HUES48 (cell line): ENCODE data around the gene ZBTB20.
"Not testable (repeated sequence)": the region's sequence is repeated elsewhere in the genome, so short reads cannot be mapped to it uniquely, and the experiment has no call there.

ENCODE experiments used
- H3K27ac ChIP-seq: one replicate; pipeline ENCODE4 v1.7.0; 2013; ENCODE audit warnings: low read depth, low read length, inconsistent platforms
- H3K27me3 ChIP-seq: 2 replicates; pipeline ENCODE4 v1.6.1; 2013; ENCODE audit warnings: mild to moderate bottlenecking, low read length; ENCODE audit not compliant: control insufficient read depth, insufficient read depth
- H3K36me3 ChIP-seq: 2 replicates; pipeline ENCODE4 v1.6.1; 2013; ENCODE audit warnings: low read length; ENCODE audit not compliant: control insufficient read depth, insufficient read depth
- H3K4me1 ChIP-seq: 2 replicates; pipeline ENCODE4 v1.6.1; 2013; ENCODE audit warnings: mild to moderate bottlenecking, low read length; ENCODE audit not compliant: control insufficient read depth, insufficient read depth
- H3K4me3 ChIP-seq: 2 replicates; pipeline ENCODE4 v1.5.1; 2013; ENCODE audit warnings: mild to moderate bottlenecking, low read depth, low read length
- H3K9ac ChIP-seq: 2 replicates; pipeline ENCODE4 v1.6.1; 2013; ENCODE audit warnings: mild to moderate bottlenecking, low read depth, low read length, moderate library complexity
- H3K9me3 ChIP-seq: 2 replicates; pipeline ENCODE4 v1.6.1; 2013; ENCODE audit warnings: low read length; ENCODE audit not compliant: control insufficient read depth, insufficient read depth

ZBTB20 gene

DNA sequence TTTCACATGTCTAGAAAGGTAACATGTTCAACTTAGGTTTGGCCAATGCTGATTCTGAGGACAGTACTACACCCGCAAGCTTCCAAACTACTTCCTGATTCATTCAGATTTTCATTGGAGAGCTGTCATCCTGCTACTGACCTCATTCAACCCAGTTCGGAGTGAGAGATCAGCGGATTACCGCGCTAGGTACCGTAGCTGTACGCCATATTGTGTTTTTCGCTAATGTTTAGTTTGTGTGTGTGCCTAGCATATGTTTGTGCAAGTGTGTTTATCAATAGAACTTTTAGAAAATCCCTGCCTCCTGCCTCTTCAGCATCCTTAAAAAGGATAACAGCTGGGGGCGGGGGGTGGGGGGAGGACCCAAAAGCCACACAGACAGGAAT lies 1.1 kb downstream of the ZBTB20 start:
- peak overlapping the region; percentile 93 for H3K4me3 ChIP-seq
- peak overlapping the region; percentile 73 for H3K9ac ChIP-seq
- peak overlapping the region; percentile 91 for H3K27ac ChIP-seq
- no peaks in the 10 kb centered on the region for H3K36me3 ChIP-seq
- no peaks in the 10 kb centered on the region for H3K9me3 ChIP-seq
- peaks cover 6% of the 10 kb centered on the region for H3K4me1 ChIP-seq
- H3K27me3 ChIP-seq, result no peaks in the 10 kb centered on the region

DNA sequence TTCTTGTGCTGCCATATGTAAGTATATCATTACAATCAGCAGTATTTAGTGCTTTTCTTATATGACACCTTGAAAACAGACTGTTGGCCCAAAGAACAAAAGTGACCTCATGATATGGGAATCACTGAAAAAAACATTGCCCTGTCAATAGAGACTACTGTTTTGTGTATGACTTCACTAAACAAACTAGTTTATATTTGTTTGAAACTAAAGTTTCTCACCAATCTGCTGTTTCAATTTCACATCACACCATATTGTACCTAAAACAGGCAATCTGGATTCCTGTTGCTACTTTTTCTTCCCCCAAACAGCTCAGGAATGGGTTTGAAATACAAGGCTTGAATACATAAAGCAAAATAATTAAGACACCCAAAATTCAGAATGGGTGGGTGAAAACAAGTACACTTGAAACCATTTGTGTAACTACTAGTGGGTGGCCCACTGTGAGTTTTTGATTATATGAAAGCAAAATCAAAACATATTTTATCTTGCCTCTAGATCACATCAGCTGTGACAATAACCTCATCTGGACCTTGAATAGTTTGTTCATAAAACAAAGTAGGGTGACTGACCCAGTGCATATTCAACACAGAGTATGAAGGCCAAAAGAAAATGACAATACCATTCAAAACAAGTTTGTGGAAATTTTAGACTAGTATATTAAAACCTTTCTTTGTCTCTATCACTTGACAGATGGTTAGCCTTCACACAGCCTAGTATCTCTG lies 5.9 kb downstream of the ZBTB20 start:
- Histone ChIP-seq H3K9ac (no peak overlapping the region), H3K27ac (no peak overlapping the region), H3K27me3 (no peaks in the 10 kb centered on the region), H3K36me3 (no peaks in the 10 kb centered on the region), H3K9me3 (no peaks in the 10 kb centered on the region), H3K4me3 (no peak overlapping the region), H3K4me1 (peaks cover 23% of the 10 kb centered on the region)

DNA sequence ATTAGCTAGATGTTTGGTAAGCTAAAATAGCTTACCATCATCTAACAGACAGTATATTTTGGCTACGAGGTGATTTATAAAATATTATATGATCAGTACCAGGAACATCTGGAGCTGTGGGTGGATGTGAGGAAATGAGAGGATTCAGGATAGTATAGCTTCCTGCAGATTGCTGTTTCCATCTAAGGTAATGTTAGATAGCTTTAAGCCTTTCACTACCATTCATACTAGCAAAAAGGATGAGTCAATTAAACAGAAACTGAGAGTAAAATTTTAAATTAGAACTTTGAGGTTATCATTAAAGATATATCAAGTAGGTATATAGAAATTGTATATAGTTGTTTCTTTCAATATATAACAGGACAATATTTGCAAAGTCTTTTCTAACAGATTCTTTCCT lies 8.0 kb downstream of the ZBTB20 start:
- H3K4me1 ChIP-seq, result peaks cover 20% of the 10 kb centered on the region
- H3K36me3 ChIP-seq, result no peaks in the 10 kb centered on the region
- no peak overlapping the region for H3K9ac ChIP-seq
- no peaks in the 10 kb centered on the region for H3K9me3 ChIP-seq
- H3K4me3 ChIP-seq, result no peak overlapping the region
- no peak overlapping the region for H3K27ac ChIP-seq
- H3K27me3 ChIP-seq, result no peaks in the 10 kb centered on the region

DNA sequence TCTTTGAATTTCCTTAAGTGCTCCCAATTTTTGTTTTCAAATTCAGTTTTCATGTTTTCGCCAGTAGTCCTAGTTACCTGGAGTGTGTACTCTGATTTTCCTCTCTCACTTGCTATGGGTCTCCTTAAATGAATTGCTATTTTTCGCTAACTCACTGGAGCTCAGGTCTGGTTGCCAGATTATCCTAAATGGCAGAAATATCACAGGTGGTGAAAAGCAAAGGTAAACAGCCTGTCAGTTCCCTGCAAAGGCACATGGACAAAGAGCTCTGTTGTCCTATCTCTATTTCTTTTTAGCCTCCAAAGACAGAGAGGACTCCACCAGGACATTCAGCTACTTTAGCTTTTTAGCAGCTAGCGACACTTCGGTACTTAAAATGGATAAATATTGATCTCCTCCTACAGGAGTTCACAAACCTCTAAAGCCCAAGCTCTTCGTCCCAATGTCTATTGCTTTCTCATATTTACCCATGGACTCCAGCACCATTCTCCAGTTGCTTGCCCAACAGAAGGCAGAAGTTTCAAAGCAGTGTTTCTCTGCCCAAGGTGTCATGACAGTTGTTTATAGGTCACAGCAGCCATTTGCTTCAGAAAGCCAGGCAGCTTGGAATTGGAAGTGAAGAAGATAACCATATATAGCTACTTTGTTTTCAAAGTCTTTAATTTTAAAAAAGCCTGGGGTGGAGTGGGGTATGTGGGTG lies 12.3 kb downstream of the ZBTB20 start:
- H3K9ac ChIP-seq, result no peak overlapping the region
- no peak overlapping the region for H3K4me3 ChIP-seq
- no peak overlapping the region for H3K27ac ChIP-seq
- no peaks in the 10 kb centered on the region for H3K27me3 ChIP-seq
- H3K4me1 ChIP-seq, result peaks cover 5% of the 10 kb centered on the region
- no peaks in the 10 kb centered on the region for H3K9me3 ChIP-seq
- no peaks in the 10 kb centered on the region for H3K36me3 ChIP-seq

DNA sequence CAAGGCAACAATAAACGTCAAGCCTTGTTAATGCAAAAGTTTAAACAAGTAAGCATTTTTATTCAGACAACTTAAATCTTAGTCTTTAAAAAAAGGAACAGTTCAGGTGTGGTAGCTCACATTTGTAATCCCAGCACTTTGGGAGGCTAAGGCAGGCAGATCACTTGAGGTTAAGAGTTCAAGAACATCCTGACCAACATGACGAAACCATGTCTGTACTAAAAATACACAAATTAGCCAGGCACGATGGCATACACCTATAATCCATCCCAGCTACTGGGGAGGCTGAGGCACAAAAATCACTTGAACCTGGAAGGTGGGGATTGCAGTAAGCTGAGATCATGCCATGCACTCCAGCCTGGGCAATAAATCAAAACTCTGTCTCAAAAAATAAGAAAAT lies 19.9 kb downstream of the ZBTB20 start:
- H3K36me3 ChIP-seq, result no peaks in the 10 kb centered on the region
- H3K4me1 ChIP-seq, result no peaks in the 10 kb centered on the region
- no peak overlapping the region for H3K9ac ChIP-seq
- no peak overlapping the region for H3K27ac ChIP-seq
- no peaks in the 10 kb centered on the region for H3K9me3 ChIP-seq
- no peaks in the 10 kb centered on the region for H3K27me3 ChIP-seq
- no peak overlapping the region for H3K4me3 ChIP-seq

DNA sequence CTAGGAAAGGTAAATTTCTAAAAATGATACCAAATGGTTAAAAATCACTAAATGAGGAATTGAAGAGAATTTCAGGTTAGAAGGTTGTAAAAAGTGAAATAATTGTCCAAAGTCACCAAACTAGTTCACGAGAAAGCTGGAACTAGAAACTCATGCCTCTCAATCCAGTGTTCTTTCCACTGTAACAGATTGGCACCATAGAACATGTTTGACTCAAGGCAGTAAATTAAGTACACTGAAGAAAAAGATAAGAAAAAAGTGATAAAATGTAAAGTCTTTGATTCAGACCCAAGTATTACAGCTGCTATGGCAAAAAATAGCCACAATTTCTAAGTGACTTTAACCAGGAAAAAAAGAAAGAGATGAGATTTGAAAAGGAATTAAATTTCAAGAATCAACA lies 26.5 kb downstream of the ZBTB20 start:
- H3K9ac ChIP-seq, result no peak overlapping the region
- H3K27ac ChIP-seq, result no peak overlapping the region
- no peaks in the 10 kb centered on the region for H3K9me3 ChIP-seq
- no peak overlapping the region for H3K4me3 ChIP-seq
- no peaks in the 10 kb centered on the region for H3K27me3 ChIP-seq
- no peaks in the 10 kb centered on the region for H3K36me3 ChIP-seq
- H3K4me1 ChIP-seq, result no peaks in the 10 kb centered on the region

DNA sequence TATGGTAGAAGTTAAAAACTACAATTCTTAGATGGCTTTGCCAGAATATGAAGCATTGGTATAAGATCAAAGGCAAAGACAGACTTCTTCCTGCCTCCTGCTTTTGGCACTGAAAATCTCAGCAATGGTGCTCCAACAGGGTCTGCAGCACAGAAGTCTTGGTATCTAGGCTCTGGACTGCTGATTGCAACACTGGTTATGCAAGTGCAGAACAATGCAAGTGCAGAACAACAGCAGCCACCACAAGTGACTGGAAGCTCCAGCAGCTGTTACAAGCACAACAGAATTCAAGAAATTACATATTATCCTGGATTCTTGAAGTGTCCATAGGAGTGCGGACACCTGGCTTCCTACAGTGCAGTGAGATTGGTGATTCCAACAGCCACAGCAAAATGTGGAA lies 33.7 kb downstream of the ZBTB20 start:
- no peaks in the 10 kb centered on the region for H3K36me3 ChIP-seq
- H3K9me3 ChIP-seq, result no peaks in the 10 kb centered on the region
- H3K27ac ChIP-seq, result no peak overlapping the region
- no peak overlapping the region for H3K4me3 ChIP-seq
- no peaks in the 10 kb centered on the region for H3K4me1 ChIP-seq
- no peaks in the 10 kb centered on the region for H3K27me3 ChIP-seq
- H3K9ac ChIP-seq, result no peak overlapping the region

DNA sequence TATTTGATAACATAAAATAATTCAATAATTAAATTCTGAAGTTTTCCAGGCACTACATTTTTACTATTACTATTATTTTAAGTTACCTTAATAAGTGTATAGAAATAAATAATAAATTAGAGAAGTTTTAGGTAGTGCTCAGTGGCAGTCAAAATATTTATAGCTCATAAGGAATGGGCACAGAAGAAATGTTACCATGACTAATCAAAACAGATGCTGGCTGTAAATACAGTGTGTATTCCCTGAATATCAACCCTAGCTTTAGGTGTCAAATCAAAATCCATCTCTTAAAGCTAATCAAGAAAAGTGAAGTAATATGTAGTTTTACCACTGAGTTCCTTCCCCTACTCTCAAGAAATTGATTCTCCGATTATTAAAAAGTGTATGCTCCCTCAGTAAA lies 35.5 kb downstream of the ZBTB20 start:
- Histone ChIP-seq H3K4me3 (no peak overlapping the region), H3K9me3 (no peaks in the 10 kb centered on the region), H3K27me3 (no peaks in the 10 kb centered on the region), H3K36me3 (no peaks in the 10 kb centered on the region), H3K27ac (no peak overlapping the region), H3K4me1 (no peaks in the 10 kb centered on the region), H3K9ac (no peak overlapping the region)

DNA sequence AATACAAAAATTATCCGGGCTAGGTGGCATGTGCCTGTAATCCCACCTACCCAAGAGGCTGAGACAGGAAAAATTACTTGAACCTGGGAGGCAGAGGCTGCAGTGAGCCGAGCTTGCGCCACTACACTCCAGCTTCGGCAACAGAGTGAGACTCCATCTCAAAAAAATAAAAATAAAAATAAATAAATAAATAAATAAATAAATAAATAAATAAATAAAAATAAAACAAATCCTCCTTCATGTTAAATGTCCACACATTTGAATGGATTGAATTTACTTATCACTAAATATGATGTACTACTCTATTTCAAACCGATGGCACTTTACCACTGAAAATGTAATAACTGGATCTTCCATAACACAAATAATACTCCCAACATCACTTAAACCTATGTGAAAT lies 36.3 kb downstream of the ZBTB20 start:
- H3K27me3 ChIP-seq, result no peaks in the 10 kb centered on the region
- no peak overlapping the region for H3K4me3 ChIP-seq
- H3K36me3 ChIP-seq, result no peaks in the 10 kb centered on the region
- H3K27ac ChIP-seq, result no peak overlapping the region
- H3K4me1 ChIP-seq, result no peaks in the 10 kb centered on the region
- no peaks in the 10 kb centered on the region for H3K9me3 ChIP-seq
- H3K9ac ChIP-seq, result no peak overlapping the region

DNA sequence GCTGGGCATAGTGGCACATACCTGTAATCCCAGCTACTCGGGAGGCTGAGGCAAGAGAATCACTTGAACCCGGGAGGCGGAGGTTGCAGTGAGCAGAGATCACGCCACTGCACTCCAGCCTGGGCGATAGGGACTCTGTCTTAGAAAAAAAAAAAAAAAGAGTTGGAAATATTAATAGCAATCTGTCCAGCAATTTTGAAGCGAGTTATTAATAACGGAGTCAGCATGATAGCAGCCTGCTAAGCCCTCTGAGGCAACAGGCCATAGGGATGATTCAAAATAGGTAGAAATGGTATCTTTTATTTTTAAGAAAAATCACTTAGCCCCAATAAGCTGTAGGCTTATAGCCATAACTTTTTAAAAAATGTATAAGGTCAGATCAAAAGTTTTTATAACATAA lies 37.0 kb downstream of the ZBTB20 start:
- H3K9me3 ChIP-seq, H3K27me3 ChIP-seq, H3K27ac ChIP-seq, H3K9ac ChIP-seq, H3K4me3 ChIP-seq, H3K4me1 ChIP-seq, H3K36me3 ChIP-seq: not testable (repeated sequence)

DNA sequence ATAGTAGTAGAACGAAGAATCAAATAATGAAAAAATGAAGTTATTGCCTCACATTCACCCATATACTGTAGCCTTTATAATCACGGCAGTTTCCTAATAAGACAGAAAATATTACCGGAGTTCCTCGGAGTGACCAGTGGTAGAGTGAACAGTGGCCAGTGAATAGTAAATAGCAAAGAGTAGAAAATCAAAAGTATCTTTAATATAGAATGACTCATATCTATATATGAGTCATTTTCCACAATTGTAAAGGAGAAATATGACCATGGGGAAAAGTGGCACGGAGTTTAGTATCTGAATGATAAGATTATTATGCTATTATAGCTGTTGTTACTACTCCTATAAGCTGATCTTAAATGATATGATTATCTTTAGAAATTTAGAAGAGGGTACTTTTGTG lies 38.5 kb downstream of the ZBTB20 start:
- Histone ChIP-seq H3K36me3 (no peaks in the 10 kb centered on the region), H3K27me3 (no peaks in the 10 kb centered on the region), H3K9me3 (no peaks in the 10 kb centered on the region; the same call in 1 of the 2 replicates), H3K27ac (no peak overlapping the region), H3K4me3 (no peak overlapping the region), H3K9ac (no peak overlapping the region), H3K4me1 (no peaks in the 10 kb centered on the region)
